GM18508 (cell line): ENCODE results near the gene CCDC33.

Source experiments
- ATAC-seq: cut with Tn5 transposase; IDR thresholded peaks from one replicate; pipeline ENCODE4 v1.9.1; 2021; ENCODE audit warnings: moderate number of reproducible peaks; ENCODE audit not compliant: insufficient read depth, unreplicated experiment

Gene CCDC33

GRCh38 chr15:74227968-74228722 lies 8.0 kb upstream of the CCDC33 start:
- ATAC-seq: no peak

GRCh38 chr15:74228723-74229081 lies 7.4 kb upstream of the CCDC33 start:
- no peak for ATAC-seq

DNA sequence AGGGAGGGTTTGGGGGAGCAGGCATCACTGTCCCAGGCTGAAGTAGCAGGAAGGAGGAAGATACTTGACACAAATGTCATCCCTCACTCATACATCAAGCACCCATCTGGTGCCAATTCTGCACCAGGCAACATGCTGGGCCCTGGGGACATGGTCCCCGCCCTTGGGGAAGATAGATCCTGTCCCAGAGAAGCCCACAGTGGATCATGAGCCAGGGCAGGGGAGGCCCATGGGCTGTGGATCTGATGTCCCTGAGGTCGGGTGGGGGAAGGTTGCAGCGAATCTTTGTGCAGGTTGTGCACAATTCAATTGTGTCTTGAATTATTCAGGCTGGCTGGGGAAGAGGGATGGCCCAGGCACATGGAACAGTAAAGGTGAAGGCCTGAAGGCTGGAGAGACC lies 6.4 kb upstream of the CCDC33 start:
- ATAC-seq: no peak

GRCh38 chr15:74231475-74231874 lies 4.7 kb upstream of the CCDC33 start:
- ATAC-seq: no peak

- ATAC-seq: no peak
These were observed 2.8 kb upstream of the CCDC33 start for GRCh38 chr15:74233373-74233772.

- no peak for ATAC-seq
These were observed 2.1 kb upstream of the CCDC33 start for GRCh38 chr15:74233851-74234597.

- no peak for ATAC-seq
These were observed 1.6 kb upstream of the CCDC33 start for GRCh38 chr15:74234598-74234875.

GRCh38 chr15:74239051-74239705 lies 3.1 kb downstream of the CCDC33 start:
- no peak for ATAC-seq

GRCh38 chr15:74240002-74240568 lies 4.0 kb downstream of the CCDC33 start:
- ATAC-seq: no peak

DNA sequence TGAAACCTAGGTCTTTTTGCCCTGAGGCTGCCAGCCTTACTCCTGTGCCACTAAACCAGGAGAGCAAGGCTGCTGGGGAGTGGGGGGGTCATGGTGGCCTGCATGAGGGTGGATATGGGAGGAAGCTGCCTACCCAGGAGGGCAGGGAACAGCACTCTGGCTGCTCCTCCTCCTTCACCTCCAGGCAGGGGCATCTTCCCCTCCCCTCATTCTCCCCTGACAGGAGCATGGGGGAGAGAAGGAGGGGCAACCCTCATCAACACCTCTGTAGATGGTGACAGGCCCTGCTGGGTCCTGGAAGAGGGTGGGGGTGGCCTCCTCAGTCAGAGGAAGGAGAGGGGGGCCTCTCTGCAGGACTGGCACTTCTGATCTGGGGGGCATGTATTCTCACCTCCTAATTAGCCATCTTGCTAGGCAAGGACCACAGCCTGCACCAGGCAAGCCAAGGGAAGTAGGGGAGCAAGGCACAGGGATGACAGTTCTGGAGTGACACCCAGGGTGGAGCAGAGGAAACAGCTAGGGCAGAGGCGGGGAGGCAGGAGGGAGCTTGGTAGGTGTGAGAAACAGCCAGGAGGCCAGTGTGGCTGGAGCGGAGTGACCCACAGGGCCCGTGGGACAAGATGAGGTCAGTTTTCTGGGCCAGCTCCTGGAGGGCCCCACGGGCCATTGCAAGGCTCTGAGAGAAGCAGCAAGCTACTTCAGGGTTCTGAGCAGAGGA lies 4.9 kb downstream of the CCDC33 start:
- ATAC-seq: no peak

GRCh38 chr15:74242441-74243185 lies 6.5 kb downstream of the CCDC33 start:
- ATAC-seq: no peak

- no peak for ATAC-seq
These were observed 7.3 kb downstream of the CCDC33 start for GRCh38 chr15:74243431-74243830.

DNA sequence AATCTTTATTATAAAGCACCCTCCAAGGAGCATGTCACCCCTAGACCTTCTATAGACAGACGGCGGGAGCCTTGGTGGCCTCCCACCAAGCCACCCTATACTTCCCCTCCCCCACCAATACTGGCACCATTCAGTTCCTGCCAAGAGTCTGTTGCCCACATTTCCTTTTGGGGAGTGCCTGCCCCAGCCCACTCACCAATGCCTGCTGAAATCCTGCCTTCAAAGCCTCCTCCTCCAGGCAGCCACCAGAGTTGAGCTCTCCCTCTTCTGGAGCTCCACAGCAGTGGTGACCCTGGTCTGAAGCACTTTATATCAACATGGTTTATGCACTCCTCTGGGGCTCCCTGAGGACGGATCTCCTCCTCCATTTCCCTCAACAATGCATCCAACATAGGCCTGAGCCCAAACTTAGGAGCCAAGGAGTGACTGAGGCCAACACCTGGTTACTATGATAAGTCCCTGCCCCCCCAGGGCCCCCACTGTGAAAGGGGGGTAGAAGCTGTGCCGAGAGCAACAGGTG lies 8.8 kb downstream of the CCDC33 start:
- no peak for ATAC-seq

DNA sequence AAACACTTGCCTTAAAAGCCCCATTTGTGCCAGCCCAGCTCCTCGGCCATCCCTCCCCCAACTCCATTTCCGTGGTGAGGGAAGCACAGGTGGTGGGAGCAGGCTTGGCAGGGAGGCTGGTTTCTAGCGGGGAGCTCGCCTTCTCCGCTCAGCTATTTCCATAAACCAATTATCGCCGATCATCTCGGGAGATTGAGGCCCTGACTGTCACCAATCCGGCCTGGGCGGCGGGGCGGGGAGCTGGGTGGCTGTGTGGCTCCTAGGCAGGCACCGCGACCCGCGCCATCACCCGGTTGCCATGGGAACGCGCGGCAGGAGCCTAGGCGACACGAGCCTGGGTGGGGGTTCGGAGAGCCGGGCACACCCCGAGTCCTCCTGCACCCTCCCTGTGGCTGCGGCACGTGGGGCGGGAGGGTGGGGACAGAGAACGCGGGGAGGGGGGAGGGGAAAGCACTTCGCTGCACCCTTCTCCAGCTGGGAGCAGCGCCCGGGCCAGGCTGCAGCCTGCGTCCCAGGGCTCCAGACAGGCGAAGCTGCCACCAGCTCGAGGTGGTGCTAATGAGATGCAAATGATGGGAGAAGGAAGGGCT lies 9.3 kb downstream of the CCDC33 start:
- no peak for ATAC-seq

DNA sequence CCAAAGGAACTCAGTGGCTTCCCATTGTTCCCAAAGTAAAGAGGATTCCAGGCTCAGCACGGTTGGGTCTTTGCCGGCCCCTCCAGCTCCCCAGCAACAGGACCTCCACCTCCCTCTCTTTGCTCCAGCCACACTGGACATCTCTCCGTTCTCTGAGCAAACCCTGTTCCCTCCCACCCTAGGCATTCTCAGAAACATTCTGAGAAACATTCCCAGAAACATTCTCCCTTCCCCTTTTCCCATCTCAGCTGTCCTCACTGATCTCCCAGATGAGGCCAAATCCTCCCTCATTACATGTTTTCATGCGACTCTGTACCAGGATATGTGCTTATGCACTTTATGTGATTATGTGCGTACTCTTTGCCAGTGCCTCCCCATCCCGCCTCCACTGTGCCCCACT lies 14.1 kb downstream of the CCDC33 start:
- ATAC-seq: no peak

GRCh38 chr15:74251131-74251811 lies 15.1 kb downstream of the CCDC33 start:
- ATAC-seq: no peak

GRCh38 chr15:74252291-74252690 lies 16.2 kb downstream of the CCDC33 start:
- ATAC-seq: no peak

DNA sequence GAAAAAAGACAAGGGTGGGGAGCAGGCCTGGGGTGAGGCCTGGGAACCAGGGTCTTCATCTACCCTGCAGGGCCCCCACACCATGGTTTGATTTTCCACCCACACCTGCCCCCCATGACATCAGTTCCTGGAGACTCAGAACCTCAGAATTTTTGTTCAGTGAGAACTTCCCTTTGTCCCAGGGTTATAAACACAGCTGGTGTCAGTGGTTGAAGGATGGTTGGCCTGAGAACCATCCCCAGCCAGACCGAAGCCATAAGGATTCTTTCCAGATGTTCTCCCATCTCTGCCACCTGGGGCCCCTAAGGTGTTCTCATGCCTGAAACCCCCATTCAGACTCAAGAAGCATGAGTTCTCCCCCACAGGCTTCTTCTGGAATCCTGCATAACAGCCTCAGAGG lies 16.6 kb downstream of the CCDC33 start:
- no peak for ATAC-seq
